ENCODE measurements around the gene SULT1C3.

The SULT1C3 gene

GRCh38 chr2:108285616-108286015 lies 45.8 kb downstream of the SULT1C3 start:
- ChIA-PET CTCF (no interaction called here), POLR2A (no interaction called here)
- TF ChIP-seq ELF4 (IDR thresholded peaks at IDR 0.05) (no peak), TARDBP (IDR thresholded peaks at IDR 0.05) (no peak), FOXA1 (IDR thresholded peaks at IDR 0.05) (no peak), ARNT (IDR thresholded peaks at IDR 0.05) (no peak), LEF1 (IDR thresholded peaks at IDR 0.05; ENCODE audit: borderline replicate concordance) (no peak), SP1 (IDR thresholded peaks at IDR 0.05) (no peak), HDGF (IDR thresholded peaks at IDR 0.05; ENCODE audit: borderline replicate concordance) (no peak), L3MBTL2 (conservative IDR thresholded peaks at IDR 0.05) (no peak), BHLHE40 (IDR thresholded peaks at IDR 0.05; ENCODE audit: borderline replicate concordance) (no peak), FOXK2 (IDR thresholded peaks at IDR 0.05) (no peak), NFRKB (IDR thresholded peaks at IDR 0.05) (no peak), FOXM1 (IDR thresholded peaks at IDR 0.05; ENCODE audit: borderline replicate concordance) (no peak)
- DNase-seq (ENCODE audit: extremely low spot score), result no peak

DNA sequence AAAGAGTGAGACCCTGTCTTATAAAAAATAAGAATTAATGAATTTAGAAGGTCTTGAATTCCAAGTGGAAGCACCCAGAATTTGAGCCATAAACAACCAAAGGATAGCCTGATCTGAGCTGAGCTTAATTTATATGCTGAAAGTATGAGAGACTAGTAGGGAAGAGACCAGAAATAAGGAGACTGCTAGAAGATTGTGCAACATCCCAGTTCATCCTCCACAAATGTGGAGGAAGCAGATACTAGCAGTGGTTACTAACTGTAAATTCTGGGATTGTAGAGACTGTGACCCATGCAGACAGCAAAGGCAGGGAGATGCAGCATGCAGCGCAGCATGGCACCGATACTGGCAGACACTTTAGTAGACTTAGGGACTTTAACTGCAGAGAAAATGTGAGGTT lies 47.4 kb downstream of the SULT1C3 start:
- no peak for DNase-seq (ENCODE audit: extremely low spot score)
- CTCF ChIA-PET, result no interaction called here
- no peak for TF ChIP-seq FOXK2 (IDR thresholded peaks at IDR 0.05)
- TF ChIP-seq SP1 (IDR thresholded peaks at IDR 0.05), result no peak
- TF ChIP-seq ELF4 (IDR thresholded peaks at IDR 0.05), result no peak
- TF ChIP-seq SUZ12 (IDR thresholded peaks at IDR 0.05), result no peak
- no peak for TF ChIP-seq PKNOX1 (IDR thresholded peaks at IDR 0.05)
- no peak for TF ChIP-seq L3MBTL2 (conservative IDR thresholded peaks at IDR 0.05)
- no peak for TF ChIP-seq TARDBP (IDR thresholded peaks at IDR 0.05)
- TF ChIP-seq ARNT (IDR thresholded peaks at IDR 0.05), result no peak
- no peak for TF ChIP-seq NFRKB (IDR thresholded peaks at IDR 0.05)
- no peak for TF ChIP-seq BHLHE40 (IDR thresholded peaks at IDR 0.05; ENCODE audit: borderline replicate concordance)
- no peak for TF ChIP-seq CTBP1 (IDR thresholded peaks at IDR 0.05; ENCODE audit: borderline replicate concordance)
- TF ChIP-seq ZNF384 (IDR thresholded peaks at IDR 0.05), result no peak
- no peak for TF ChIP-seq FOXM1 (IDR thresholded peaks at IDR 0.05; ENCODE audit: borderline replicate concordance)
- TF ChIP-seq HDGF (IDR thresholded peaks at IDR 0.05; ENCODE audit: borderline replicate concordance), result no peak
- POLR2A ChIA-PET, result no interaction called here

DNA sequence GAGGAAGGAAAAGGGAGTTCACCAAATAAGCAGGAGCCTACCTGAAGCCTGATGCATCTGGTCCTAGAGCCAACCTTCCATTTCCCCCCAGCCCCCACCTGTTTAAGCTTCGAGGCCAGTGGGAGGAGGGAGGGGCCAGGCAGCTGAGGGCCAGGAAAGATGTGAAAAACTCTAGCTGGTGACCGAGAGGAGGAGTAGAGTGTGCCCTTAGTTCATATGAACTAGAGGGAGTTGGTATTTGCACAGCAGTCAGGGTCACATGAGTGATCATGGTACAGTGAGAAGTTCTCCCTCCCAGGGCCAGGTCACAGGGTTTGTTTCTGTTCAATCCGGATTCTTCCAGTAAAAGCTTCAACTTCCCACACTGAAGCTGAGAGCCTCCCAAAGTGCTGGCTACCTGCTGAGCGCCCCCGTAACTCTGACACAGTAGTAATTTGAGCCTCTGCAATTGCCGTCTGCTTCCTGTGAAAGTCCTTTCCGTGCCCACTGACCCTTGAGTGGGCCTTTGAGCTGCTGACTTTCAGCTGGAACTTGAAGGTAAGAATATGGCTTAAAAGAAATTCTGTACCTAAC lies 48.9 kb downstream of the SULT1C3 start, which contains the start of gene SULT1C2:
SULT1C2 (plus strand) TSS at position 362 of the 573 bp plus-strand sequence. CDS start 4,773 bp downstream, outside the sequence.
- ChIA-PET POLR2A (interaction anchor here (1.2 to 1.5 kb wide), 4 partner anchors 10 to 89 kb away, joined by 3 to 8 read pairs (median 6); partner anchors contain the start of gene SULT1C4), CTCF (interaction anchor here (1.0 kb wide), 1 partner anchor 348 kb away, joined by 3 read pairs; no protein-coding TSS in a partner anchor)
- TF ChIP-seq FOXA1 (IDR thresholded peaks at IDR 0.05) (no peak), PKNOX1 (IDR thresholded peaks at IDR 0.05) (no peak), L3MBTL2 (conservative IDR thresholded peaks at IDR 0.05) (peak; percentile 68), ARNT (IDR thresholded peaks at IDR 0.05) (no peak), ELF4 (IDR thresholded peaks at IDR 0.05) (no peak), SUZ12 (IDR thresholded peaks at IDR 0.05) (no peak), FOXK2 (IDR thresholded peaks at IDR 0.05) (no peak), CTBP1 (IDR thresholded peaks at IDR 0.05; ENCODE audit: borderline replicate concordance) (no peak), HDGF (IDR thresholded peaks at IDR 0.05; ENCODE audit: borderline replicate concordance) (no peak)
- DNase-seq (ENCODE audit: extremely low spot score), result peak; percentile 65

DNA sequence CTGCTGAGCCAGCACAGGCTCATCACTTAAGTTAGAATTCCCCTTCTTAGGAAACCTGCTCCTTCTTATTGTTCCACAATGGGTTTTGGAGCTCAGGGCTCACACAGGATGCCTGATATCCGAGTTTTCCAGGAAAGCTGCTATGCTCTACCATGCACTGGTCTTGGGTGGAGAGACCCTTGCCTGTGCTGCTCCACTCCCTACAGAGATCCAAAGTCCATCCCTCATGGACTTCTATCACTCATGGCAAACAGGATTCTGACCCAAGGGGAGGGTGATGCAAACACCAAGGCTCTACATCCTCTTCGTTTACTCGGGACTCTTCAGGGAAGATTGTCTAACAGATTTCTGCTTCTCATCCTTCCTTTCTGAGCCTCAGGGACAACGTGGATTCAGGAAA lies 54.1 kb downstream of the SULT1C3 start:
- CTCF ChIA-PET, result no interaction called here
- TF ChIP-seq ARNT (IDR thresholded peaks at IDR 0.05) (no peak), TARDBP (IDR thresholded peaks at IDR 0.05) (no peak)
- POLR2A ChIA-PET, result no interaction called here
- no peak for DNase-seq (ENCODE audit: extremely low spot score)

- POLR2A ChIA-PET, result interaction anchor here (1.9 kb wide), 1 partner anchor 9 kb away, joined by 8 read pairs; the partner anchor contains the start of gene SULT1C2
- TF ChIP-seq HDGF (IDR thresholded peaks at IDR 0.05; ENCODE audit: borderline replicate concordance) (no peak), SUZ12 (IDR thresholded peaks at IDR 0.05) (no peak), TARDBP (IDR thresholded peaks at IDR 0.05) (no peak)
- DNase-seq (ENCODE audit: extremely low spot score), result no peak
- CTCF ChIA-PET, result no interaction called here
Observed at GRCh38 chr2:108297436-108298141, 57.8 kb downstream of the SULT1C3 start.

GRCh38 chr2:108301558-108301957 lies 61.8 kb downstream of the SULT1C3 start:
- POLR2A ChIA-PET, result no interaction called here

DNA sequence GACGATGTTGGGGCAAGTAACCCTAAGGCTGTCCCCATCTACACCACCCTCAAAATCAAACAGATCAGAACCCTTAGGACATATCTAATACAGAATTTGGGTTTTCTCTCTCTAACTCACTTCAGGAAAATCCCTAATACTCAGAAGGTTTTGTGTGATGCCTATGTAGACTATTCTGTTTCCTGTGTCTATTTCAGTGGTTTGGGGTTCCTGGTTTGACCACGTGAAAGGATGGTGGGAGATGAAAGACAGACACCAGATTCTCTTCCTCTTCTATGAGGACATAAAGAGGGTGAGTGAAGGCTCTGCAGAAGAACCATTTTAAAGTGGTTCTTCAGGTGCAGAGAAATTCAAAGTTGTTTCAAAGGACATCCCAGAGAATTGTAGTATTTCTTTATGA lies 65.2 kb downstream of the SULT1C3 start:
- no peak for TF ChIP-seq SUZ12 (IDR thresholded peaks at IDR 0.05)
- TF ChIP-seq NFRKB (IDR thresholded peaks at IDR 0.05), result no peak
- no peak for TF ChIP-seq PKNOX1 (IDR thresholded peaks at IDR 0.05)
- no peak for TF ChIP-seq FOXM1 (IDR thresholded peaks at IDR 0.05; ENCODE audit: borderline replicate concordance)
- no peak for TF ChIP-seq ZNF384 (IDR thresholded peaks at IDR 0.05)
- no peak for TF ChIP-seq L3MBTL2 (conservative IDR thresholded peaks at IDR 0.05)
- no peak for TF ChIP-seq HDGF (IDR thresholded peaks at IDR 0.05; ENCODE audit: borderline replicate concordance)
- TF ChIP-seq SP1 (IDR thresholded peaks at IDR 0.05), result no peak
- TF ChIP-seq FOXK2 (IDR thresholded peaks at IDR 0.05), result no peak
- no peak for TF ChIP-seq ELF4 (IDR thresholded peaks at IDR 0.05)
- no peak for TF ChIP-seq ARNT (IDR thresholded peaks at IDR 0.05)
- ChIA-PET CTCF (no interaction called here), POLR2A (no interaction called here)
- DNase-seq (ENCODE audit: extremely low spot score), result no peak

More at GRCh38 chr2:108301558-108301957, 61.8 kb downstream of the SULT1C3 start:
- TF ChIP-seq FOXA1 (IDR thresholded peaks at IDR 0.05) (no peak), L3MBTL2 (conservative IDR thresholded peaks at IDR 0.05) (no peak), BHLHE40 (IDR thresholded peaks at IDR 0.05; ENCODE audit: borderline replicate concordance) (no peak), SUZ12 (IDR thresholded peaks at IDR 0.05) (no peak), ELF4 (IDR thresholded peaks at IDR 0.05) (no peak), TARDBP (IDR thresholded peaks at IDR 0.05) (no peak), FOXM1 (IDR thresholded peaks at IDR 0.05; ENCODE audit: borderline replicate concordance) (no peak), NFRKB (IDR thresholded peaks at IDR 0.05) (no peak), ARNT (IDR thresholded peaks at IDR 0.05) (no peak), LEF1 (IDR thresholded peaks at IDR 0.05; ENCODE audit: borderline replicate concordance) (no peak), SP1 (IDR thresholded peaks at IDR 0.05) (no peak)
- DNase-seq (ENCODE audit: extremely low spot score), result no peak
- CTCF ChIA-PET, result no interaction called here

Measured in HEK293T (cell line).